Measurements from ENCODE around the gene ERC1. TPM values are rescaled to one million over a fixed set of nuclear protein-coding genes. Genes with fewer than 3 reads are reported as not detected.

The ERC1 gene
- total RNA-seq, 1 experiment from 2014 or later: 12.3 TPM

DNA sequence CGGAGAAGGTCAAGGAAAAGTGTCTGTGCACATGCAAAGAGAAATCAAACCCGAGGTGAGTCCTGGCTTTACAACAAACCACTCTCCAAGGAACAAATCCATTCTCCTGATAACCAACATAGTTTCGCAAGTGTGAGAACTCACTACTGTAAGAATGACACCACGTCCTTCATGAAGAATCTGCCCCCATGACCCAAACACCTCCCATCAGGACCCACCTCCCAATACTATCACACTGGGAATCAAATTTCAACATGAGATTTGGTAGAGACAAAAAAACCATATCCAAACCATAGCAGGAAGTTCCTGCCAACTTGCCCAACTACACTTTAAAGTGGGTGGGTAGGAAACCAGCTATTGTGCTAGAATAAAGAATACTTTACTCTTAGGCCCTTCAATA is 2.4 kb upstream of the ERC1 start:
- Histone ChIP-seq H3K9me2 (replicated peaks; ENCODE audit: low read length) (no peaks in the 10 kb centered on the region), H3K4me2 (ENCODE audit: low read length) (peak overlapping the region; percentile 99), H2AFZ (ENCODE audit: low read length) (no peak overlapping the region), H3K27me3 (ENCODE audit: low read length) (no peaks in the 10 kb centered on the region), H3K4me3 (ENCODE audit: low read length) (no peak overlapping the region), H3K9ac (ENCODE audit: low read length) (no peak overlapping the region), H3K36me3 (ENCODE audit: low read depth, low read length) (no peaks in the 10 kb centered on the region), H3K79me2 (ENCODE audit: low read length) (peaks cover 24% of the 10 kb centered on the region), H3F3A (ENCODE audit: low read length, unreplicated experiment) (no peaks in the 10 kb centered on the region), H3K9me3 (ENCODE audit: low read length) (no peaks in the 10 kb centered on the region), H4K20me1 (ENCODE audit: low read length) (0 out of 2 replicates have a peak, but pooled peaks cover 4% of the 10 kb centered on the region), H3K27ac (ENCODE audit: low read length) (no peak overlapping the region), H3K4me1 (ENCODE audit: insufficient read depth, low read length) (peaks cover 34% of the 10 kb centered on the region)
- TF ChIP-seq EZH2phosphoT487 (IDR thresholded peaks at IDR 0.05; ENCODE audit: borderline replicate concordance, low read length) (no peak), EZH2 (IDR thresholded peaks at IDR 0.05; ENCODE audit: low read length, unreplicated experiment) (no peak)
- TF ChIP-seq, protein P1, sequence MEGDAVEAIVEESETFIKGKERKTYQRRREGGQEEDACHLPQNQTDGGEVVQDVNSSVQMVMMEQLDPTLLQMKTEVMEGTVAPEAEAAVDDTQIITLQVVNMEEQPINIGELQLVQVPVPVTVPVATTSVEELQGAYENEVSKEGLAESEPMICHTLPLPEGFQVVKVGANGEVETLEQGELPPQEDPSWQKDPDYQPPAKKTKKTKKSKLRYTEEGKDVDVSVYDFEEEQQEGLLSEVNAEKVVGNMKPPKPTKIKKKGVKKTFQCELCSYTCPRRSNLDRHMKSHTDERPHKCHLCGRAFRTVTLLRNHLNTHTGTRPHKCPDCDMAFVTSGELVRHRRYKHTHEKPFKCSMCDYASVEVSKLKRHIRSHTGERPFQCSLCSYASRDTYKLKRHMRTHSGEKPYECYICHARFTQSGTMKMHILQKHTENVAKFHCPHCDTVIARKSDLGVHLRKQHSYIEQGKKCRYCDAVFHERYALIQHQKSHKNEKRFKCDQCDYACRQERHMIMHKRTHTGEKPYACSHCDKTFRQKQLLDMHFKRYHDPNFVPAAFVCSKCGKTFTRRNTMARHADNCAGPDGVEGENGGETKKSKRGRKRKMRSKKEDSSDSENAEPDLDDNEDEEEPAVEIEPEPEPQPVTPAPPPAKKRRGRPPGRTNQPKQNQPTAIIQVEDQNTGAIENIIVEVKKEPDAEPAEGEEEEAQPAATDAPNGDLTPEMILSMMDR (conservative IDR thresholded peaks at IDR 0.05; ENCODE audit: low read depth, low read length): no peak
- POLR2A ChIA-PET (ENCODE audit: unreplicated experiment): no interaction called here
- DNase-seq (no peak), ATAC-seq (no peak)
- BruUV-seq (replicated peaks): no TSS peak
- intact Hi-C loops (cut with micrococcal nuclease): loop anchor here (5.0 kb wide), 1 partner anchor 36 kb away; no protein-coding TSS in a partner anchor
- CTCF ChIA-PET: no interaction called here

DNA sequence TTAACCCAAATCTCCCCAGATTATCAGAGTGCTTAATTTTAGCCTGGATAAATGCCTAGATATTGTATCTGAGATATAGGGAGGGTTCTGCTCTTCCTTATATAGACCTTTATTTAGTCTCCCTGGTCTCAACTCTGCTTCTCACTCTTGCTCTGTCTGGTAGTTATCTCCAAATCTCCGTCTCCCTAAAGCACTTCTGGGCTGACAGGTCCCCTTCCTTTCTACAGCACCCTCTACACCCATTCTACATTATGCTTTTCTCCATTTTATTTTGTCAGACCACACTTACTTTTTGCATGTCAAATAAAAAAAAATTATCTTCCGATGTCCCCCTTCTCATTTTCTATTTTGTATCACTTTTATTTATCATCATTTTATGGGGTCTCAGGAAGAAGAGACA is 2.0 kb upstream of the ERC1 start:
- ChIA-PET CTCF (no interaction called here), POLR2A (ENCODE audit: unreplicated experiment) (no interaction called here)
- DNase-seq (no peak), ATAC-seq (no peak)
- no TSS peak for BruUV-seq (replicated peaks)
- Histone ChIP-seq H3K9ac (ENCODE audit: low read length) (no peak overlapping the region), H3K9me2 (replicated peaks; ENCODE audit: low read length) (no peaks in the 10 kb centered on the region), H3K4me1 (ENCODE audit: insufficient read depth, low read length) (peaks cover 34% of the 10 kb centered on the region), H3K79me2 (ENCODE audit: low read length) (peaks cover 28% of the 10 kb centered on the region), H2AFZ (ENCODE audit: low read length) (no peak overlapping the region), H4K20me1 (ENCODE audit: low read length) (0 out of 2 replicates have a peak, but pooled peaks cover 4% of the 10 kb centered on the region), H3K36me3 (ENCODE audit: low read depth, low read length) (no peaks in the 10 kb centered on the region), H3F3A (ENCODE audit: low read length, unreplicated experiment) (no peaks in the 10 kb centered on the region), H3K9me3 (ENCODE audit: low read length) (no peaks in the 10 kb centered on the region), H3K27me3 (ENCODE audit: low read length) (no peaks in the 10 kb centered on the region), H3K4me2 (ENCODE audit: low read length) (peak overlapping the region; percentile 99), H3K27ac (ENCODE audit: low read length) (no peak overlapping the region), H3K4me3 (ENCODE audit: low read length) (peak overlapping the region; percentile 69; the same call in 1 of the 2 replicates)
- intact Hi-C loops (cut with micrococcal nuclease): loop anchor here (5.0 kb wide), 1 partner anchor 37 kb away; no protein-coding TSS in a partner anchor
- TF ChIP-seq, protein P1 (conservative IDR thresholded peaks at IDR 0.05; ENCODE audit: low read depth, low read length): no peak
- TF ChIP-seq EZH2 (IDR thresholded peaks at IDR 0.05; ENCODE audit: low read length, unreplicated experiment) (no peak), EZH2phosphoT487 (IDR thresholded peaks at IDR 0.05; ENCODE audit: borderline replicate concordance, low read length) (no peak)
